GM19025 (cell line): Measurements from ENCODE around the gene ZDHHC24.

Experiments
- ATAC-seq: cut with Tn5 transposase; IDR thresholded peaks from one replicate; pipeline ENCODE4 v1.9.1; 2021; ENCODE audit warnings: mild to moderate bottlenecking, low read depth, moderate library complexity; ENCODE audit not compliant: unreplicated experiment

ZDHHC24 gene

GRCh38 chr11:66505276-66505816 lies 40.5 kb downstream of the ZDHHC24 start:
- no peak for ATAC-seq

GRCh38 chr11:66498506-66498905 lies 47.3 kb downstream of the ZDHHC24 start:
- ATAC-seq: no peak

GRCh38 chr11:66497206-66497605 lies 48.6 kb downstream of the ZDHHC24 start:
- ATAC-seq: no peak

DNA sequence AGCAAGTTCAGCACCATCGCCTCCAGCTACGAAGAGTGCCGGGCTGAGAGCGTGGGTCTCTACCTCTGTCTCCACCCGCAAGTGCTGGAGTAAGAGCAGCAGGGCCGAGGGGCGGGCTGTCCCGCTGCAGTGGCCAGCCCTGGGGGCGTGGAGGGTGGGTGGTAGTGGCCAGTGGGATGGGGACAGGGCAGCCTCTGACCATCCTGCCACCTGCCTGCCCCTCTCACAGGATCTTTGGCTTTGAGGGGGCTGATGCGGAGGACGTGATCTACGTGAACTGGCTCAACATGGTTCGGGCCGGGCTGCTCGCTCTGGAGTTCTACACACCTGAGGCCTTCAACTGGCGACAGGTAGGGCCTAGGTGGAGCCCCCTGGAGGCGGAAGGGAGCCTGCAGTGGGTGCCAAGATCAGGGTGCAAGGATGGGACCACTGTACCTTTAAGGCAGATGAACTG lies 50.4 kb downstream of the ZDHHC24 start:
- no peak for ATAC-seq

GRCh38 chr11:66494935-66495334 lies 50.9 kb downstream of the ZDHHC24 start:
- no peak for ATAC-seq

GRCh38 chr11:66494458-66494857 lies 51.4 kb downstream of the ZDHHC24 start:
- no peak for ATAC-seq

DNA sequence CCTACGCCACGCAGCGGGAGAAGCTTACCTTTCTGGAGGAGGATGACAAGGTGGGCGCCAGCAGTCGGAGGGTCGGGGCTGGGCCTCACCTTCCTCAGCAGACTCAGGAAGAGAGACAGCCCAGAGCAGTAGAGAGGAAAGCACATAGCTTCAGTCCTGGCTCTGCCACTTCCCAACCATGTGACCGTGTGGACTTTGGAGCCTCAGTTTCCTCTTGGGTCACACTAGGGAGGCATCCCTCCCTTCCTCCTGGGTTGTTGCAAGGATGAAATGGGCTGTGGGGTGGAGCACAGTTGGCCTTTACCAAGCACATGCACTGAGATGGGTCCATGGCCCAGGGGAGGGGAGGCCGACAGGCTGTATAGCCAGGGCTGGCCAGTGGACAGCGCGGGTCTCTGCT lies 52.7 kb downstream of the ZDHHC24 start:
- no peak for ATAC-seq

DNA sequence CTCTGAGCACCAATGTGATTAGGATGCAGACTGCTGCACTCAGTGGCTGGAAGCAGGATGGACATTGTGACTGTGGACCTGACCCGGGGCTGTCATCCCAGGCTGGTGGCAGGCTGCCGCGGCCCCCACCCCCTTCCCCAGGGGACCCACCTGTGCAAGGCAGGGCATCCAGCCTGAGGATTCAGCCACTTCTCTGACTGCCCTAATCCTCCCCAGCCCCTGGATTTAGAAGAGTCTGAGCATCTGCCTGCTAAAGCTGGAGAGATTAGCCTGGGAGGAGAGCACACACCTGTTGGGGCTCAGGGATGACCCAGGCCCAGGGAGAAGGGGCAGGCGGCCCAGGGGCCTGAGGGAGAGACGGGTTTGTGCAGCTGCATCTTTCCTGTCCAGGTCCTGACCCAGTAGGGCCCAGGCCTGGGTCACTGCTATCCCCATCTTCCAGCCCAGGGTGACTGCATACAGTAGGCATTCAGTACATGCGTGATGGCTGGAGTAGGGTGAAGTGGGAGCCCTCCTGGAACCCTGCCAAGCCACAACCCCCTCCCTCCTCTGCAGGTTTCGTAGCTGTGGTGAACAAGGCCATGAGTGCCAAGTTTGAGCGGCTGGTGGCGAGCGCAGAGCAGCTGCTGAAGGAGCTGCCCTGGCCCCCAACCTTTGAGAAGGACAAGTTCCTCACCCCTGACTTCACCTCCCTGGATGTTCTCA lies 53.5 kb downstream of the ZDHHC24 start:
- no peak for ATAC-seq

DNA sequence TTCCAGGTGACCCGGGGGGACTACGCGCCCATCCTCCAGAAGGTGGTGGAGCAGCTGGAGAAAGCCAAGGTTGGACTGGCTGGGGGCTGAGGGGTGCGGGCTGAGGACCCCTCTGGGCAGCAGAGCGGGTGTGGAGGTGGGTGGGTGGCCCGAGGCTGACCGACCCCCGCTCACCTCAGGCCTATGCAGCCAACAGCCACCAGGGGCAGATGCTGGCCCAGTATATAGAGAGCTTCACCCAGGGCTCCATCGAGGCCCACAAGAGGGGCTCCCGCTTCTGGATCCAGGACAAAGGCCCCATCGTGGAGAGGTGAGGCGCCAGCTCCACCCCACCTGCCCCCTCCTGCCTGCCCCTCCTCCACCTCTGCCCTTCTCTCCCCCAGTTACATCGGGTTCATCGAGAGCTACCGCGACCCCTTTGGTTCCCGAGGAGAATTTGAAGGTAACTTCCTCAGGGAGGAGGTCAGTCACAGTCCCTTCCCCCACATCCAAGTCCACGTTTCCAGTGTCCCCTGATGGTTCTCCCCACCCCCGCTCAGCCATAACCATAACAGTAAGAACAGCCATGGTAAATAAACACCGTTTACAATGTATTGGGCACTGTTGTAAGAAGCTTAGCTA lies 54.4 kb downstream of the ZDHHC24 start:
- no peak for ATAC-seq

- no peak for ATAC-seq
Observed at GRCh38 chr11:66489636-66490035, 56.2 kb downstream of the ZDHHC24 start.

DNA sequence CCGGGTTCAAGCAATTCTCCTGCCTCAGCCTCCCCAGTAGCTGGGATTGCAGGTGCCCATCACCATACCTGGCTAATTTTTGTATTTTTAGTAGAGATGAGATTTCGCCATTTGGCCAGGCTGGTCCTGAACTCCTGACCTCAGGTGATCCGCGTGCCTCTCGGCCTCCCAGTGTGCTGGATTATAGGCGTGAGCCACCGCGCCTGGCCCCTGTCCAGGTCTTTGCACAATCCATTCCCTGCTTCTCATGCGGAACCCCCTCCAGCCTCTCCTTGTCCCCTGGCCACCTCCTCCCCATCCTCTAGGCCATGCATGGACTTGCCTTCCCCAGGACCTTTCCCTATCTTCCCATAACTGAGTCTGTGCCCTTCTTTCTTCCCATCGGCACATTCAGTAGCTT lies 56.9 kb downstream of the ZDHHC24 start:
- ATAC-seq: no peak

- no peak for ATAC-seq
Observed at GRCh38 chr11:66484806-66485380, 61.0 kb downstream of the ZDHHC24 start.

DNA sequence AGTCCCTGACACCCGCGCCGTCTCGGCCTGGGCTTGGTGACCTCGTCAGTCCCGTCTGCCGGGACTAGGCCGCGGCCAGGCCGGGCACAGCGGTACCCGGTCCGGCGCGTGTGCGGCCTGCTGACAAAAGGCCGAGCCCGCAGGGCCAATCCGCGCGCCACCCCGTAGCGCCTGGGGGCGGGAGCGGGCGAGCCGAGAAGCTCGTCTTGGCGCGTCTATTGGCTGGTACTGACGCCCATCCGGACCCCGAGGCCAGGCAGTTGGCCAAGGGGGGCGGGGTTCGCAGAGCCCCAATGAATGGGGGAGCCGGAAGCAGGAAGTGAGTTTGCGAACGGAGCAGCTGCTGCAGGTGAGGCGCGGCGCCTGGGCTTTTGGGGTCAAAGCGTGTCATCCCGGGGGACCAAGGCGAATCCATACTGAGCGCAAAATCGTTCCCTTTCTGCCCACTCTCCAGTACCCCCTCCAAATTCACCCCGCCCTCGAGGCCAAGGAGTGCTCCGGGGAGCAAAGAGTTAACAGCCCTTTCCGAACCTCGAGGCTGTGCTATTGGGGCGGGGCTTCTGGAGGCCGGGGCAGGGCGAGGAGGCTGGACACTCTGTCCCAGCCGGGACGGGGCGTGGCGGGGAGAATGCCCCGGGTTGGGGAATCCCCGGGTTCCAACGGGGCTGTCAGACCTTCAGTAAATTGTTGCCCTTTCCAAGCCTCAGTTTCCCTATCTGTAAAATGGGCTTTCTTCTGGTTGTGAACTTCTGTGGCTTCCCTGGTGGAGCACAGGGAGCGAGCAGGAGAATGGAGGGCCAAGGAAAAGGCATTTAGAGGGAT lies 65.5 kb downstream of the ZDHHC24 start, which contains the start of gene DPP3:
Gene DPP3 (plus strand): TSS at position 318 of the 822 bp plus-strand sequence. CDS start 1,767 bp downstream, outside the sequence.
- ATAC-seq: peak; percentile 92

DNA sequence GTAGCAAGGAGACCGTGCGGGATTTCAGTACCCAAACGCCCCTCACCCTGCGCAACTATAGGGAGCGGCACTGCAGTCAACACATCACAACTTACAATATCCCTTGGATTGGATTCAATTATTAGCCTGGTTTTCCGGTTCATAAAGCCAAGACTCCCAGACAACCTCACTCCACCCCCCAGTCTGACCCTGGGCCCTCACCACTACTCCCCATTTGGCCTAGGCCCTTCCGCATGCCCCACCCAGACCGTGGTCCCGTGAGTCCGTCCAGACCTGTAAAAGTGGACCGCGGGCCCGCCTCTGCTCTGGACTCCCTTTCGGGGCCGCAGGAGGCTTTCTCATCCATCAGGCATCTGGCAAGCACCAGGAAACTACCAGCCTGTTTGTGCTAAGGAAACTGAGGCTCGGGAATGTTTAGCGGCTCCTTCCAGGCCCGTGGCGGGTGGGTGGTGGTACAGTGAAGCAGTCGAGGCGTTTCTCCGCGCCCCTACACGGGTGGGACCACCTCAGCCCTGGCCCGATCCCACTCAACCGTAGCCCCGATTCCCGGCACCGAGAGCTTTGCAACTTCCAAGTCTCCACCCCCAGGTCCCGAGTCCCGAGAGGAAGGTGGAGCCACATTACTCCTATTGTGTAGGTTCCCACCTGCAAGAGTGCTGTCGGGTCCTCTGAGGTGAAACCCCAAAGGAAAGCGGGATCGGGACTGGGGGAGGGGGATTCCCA lies 66.3 kb downstream of the ZDHHC24 start:
- ATAC-seq: no peak

DNA sequence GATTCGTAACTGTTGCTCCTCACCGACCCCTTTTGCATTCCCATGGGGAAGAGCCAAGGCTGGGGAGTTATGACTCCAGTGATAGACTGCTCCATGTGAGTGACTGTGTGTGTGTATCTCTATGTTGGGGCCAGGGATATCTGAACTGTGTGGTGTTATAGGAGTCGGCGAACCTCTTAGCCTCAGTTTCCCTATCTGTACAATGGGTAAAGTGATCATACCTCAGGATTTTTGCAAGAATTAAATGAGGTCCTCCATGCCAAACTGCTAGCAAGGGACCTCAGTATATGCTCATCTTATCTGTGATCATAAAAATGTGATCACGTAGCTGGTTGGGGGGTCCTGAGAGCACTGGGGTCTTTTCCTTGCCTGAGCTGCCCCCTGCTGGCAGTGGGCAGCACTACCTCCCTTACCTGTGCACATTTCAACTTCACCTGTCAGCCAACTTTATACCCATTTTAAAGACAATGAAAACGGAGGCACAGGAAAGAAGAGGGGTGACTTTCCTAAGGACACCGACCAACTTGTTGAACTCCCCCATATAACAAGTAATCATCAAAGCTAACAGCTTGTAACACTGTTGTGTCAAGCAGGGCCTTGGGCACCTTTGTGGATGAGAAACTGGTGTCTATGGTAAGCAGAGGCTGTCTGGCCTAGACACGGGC lies 67.0 kb downstream of the ZDHHC24 start:
- no peak for ATAC-seq

DNA sequence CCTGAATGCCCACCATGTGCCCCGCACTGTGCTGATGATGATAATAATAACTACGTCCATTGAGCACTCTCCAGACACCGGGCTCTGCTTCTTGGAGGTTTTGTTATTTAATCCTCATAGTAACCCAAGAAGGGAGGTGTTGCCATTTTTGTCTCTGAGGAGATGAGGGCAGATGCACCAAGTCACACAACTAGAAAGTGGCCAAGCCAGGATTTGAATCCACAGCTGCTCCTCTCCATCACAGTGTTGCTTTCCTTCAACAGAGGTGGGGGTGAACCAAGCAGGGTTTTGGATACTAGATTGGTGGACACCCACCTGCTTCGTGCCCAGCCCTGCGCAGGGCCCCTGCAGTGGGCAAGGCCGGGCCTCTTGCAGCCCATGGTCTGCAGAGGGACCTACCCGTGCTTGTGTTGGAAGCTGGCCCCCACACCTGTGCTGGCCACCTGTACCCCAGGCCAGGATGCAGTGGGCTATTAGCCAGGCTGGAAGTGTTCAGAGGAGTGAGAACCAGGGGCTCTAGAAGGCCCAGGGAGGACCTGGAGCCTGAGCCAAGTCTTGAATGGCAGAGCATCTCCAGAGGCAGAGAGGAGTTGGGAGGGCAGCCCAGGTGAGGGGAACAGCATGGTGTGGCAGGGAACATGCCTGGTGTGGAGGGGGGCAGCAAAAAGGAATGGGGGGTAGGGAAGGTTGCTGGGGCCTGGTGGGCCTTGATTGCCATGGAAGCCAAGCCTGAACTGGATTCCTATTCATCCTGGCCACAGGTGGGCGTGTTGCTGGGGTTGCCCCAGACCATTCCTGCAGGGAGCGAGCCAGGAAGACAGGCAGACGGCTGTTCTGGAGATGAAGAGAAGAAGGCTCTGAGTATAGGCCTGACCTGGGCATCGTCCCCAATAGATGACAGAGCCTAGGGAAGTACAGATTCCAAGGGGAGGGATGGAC lies 68.3 kb downstream of the ZDHHC24 start:
- ATAC-seq: no peak

GRCh38 chr11:66476841-66477251 lies 69.0 kb downstream of the ZDHHC24 start:
- no peak for ATAC-seq

GRCh38 chr11:66476173-66476840 lies 69.5 kb downstream of the ZDHHC24 start:
- ATAC-seq: no peak
